Astrocyte of the cerebellum (primary cell): ENCODE measurements around the gene BANP.

Experiments
- DNase-seq: peaks from one replicate; pipeline ENCODE4 v3.0.0-alpha.2; 2011; ENCODE audit warnings: low read depth
- H3K4me3 ChIP-seq: 2 replicates; pipeline ENCODE4 v1.5.1; 2011; ENCODE audit warnings: mild to moderate bottlenecking, low read depth, low read length, moderate library complexity
- CTCF ChIP-seq: IDR thresholded peaks from 2 replicates; pipeline ENCODE4 v1.5.1; 2012; ENCODE audit warnings: low read length, low read depth, moderate library complexity, mild to moderate bottlenecking; ENCODE audit errors: missing control alignments
- in situ Hi-C: cut with HindIII; loops from 2 replicates; pipeline ENCODE4 v1.10.0; 2017; ENCODE audit warnings: low sequenced_read_pairs

BANP gene

GRCh38 chr16:88067530-88068411, 116.5 kb downstream of the BANP start:
- in situ Hi-C loops, result no loop called here
- TF ChIP-seq CTCF, result no peak
- no peak for DNase-seq
- no peak overlapping the region for H3K4me3 ChIP-seq

- TF ChIP-seq CTCF, result peak; percentile 8
- in situ Hi-C loops, result no loop called here
- no peak overlapping the region for H3K4me3 ChIP-seq
- no peak for DNase-seq
Observed at GRCh38 chr16:88068476-88069396, 117.5 kb downstream of the BANP start.

GRCh38 chr16:88069397-88070168, 118.3 kb downstream of the BANP start:
- in situ Hi-C loops, result no loop called here
- no peak for TF ChIP-seq CTCF
- DNase-seq, result no peak
- no peak overlapping the region for H3K4me3 ChIP-seq

GRCh38 chr16:88070341-88070740, 119.1 kb downstream of the BANP start:
- no peak overlapping the region for H3K4me3 ChIP-seq
- DNase-seq, result no peak
- no peak for TF ChIP-seq CTCF
- in situ Hi-C loops, result no loop called here

- H3K4me3 ChIP-seq, result no peak overlapping the region
- DNase-seq, result no peak
- in situ Hi-C loops, result no loop called here
- TF ChIP-seq CTCF, result no peak
Observed at GRCh38 chr16:88070989-88071625, 119.9 kb downstream of the BANP start.
